Measurements from ENCODE around the gene PPTC7. TPM values are rescaled to one million over a fixed set of nuclear protein-coding genes. Genes with fewer than 3 reads are reported as not detected.

PPTC7 gene
- total and polyA plus RNA-seq, 2 of the 13 experiments (the other 11 are each of a cell fraction or from before 2014, with no cell fraction given) = 4.8 to 12.3 TPM

- peaks cover 75% of the 10 kb centered on the region for H3K79me2 ChIP-seq (ENCODE audit: insufficient read depth, low read length)
- no peak overlapping the region for H2AFZ ChIP-seq (ENCODE audit: low read length)
- DNase-seq (ENCODE audit: low spot score) = no peak
- CTCF ChIA-PET (ENCODE audit: low intra/inter-chr PET ratio, low total read pairs) = no interaction called here
- no TSS peak for BruUV-seq (replicated peaks)
- intact Hi-C loops (cut with micrococcal nuclease; ENCODE audit: unreplicated experiment) = no loop called here
- in situ Hi-C loops (cut with HindIII; ENCODE audit: extremely low pct_ligation_motif_present, low pct_unique_long_range_greater_than_20kb) = loop anchor here (25.0 kb wide), 1 partner anchor 467 kb away; the partner anchor contains the start of gene IFT81
- no peak for FAIRE-seq
- no peak overlapping the region; the same call in 1 of the 2 replicates for H3K4me2 ChIP-seq (ENCODE audit: low read depth, low read length)
- no peaks in the 10 kb centered on the region for H3K9me3 ChIP-seq (ENCODE audit: low read length)
- peaks cover 82% of the 10 kb centered on the region for H3K4me1 ChIP-seq (ENCODE audit: insufficient read depth, low read length)
- no peaks in the 10 kb centered on the region; a peak in 1 of 5 replicates for H3K36me3 ChIP-seq (replicated peaks in 1 of 2; ENCODE audit: control insufficient read depth in 1 of 2, insufficient read depth in 2 of 2, low read length in 2 of 2)
- 95% methylated on average over 18 of the region's 18 CpGs for WGBS (ENCODE audit: low lambda C conversion rate)
- no peak overlapping the region for H3K4me3 ChIP-seq (replicated peaks in 1 of 3; ENCODE audit: insufficient read depth in 1 of 3, low read depth in 2 of 3, low read length in 3 of 3)
- H3K27ac ChIP-seq (ENCODE audit: extremely low read length, insufficient read depth, low read length) = no peak overlapping the region
- TF ChIP-seq ZNF260 (CRISPR knock-in tag; IDR thresholded peaks at IDR 0.05; ENCODE audit: borderline replicate concordance, low read depth) (no peak), AHR (CRISPR knock-in tag; IDR thresholded peaks at IDR 0.05) (no peak), ATRX (CRISPR knock-in tag; IDR thresholded peaks at IDR 0.05; ENCODE audit: borderline replicate concordance) (no peak), ZNF350 (CRISPR knock-in tag; IDR thresholded peaks at IDR 0.05; ENCODE audit: borderline replicate concordance, low read depth) (no peak), NR2F1 (CRISPR knock-in tag; IDR thresholded peaks at IDR 0.05) (no peak), HNRNPH1 (optimal IDR thresholded peaks at IDR 0.05; ENCODE audit: low read depth, low read length) (no peak), HOXA9 (CRISPR knock-in tag; IDR thresholded peaks at IDR 0.05; ENCODE audit: borderline replicate concordance) (no peak), SNAPC4 (CRISPR knock-in tag; IDR thresholded peaks at IDR 0.05) (no peak), ZNF30 (CRISPR knock-in tag; IDR thresholded peaks at IDR 0.05) (no peak)
- POLR2A ChIA-PET = no interaction called here
- no peak for ATAC-seq
- H3K27me3 ChIP-seq (ENCODE audit: control insufficient read depth in 1 of 2, insufficient read depth in 2 of 2, low read length in 2 of 2) = no peaks in the 10 kb centered on the region; a peak in 1 of 5 replicates
- H3K9ac ChIP-seq (ENCODE audit: insufficient read depth, low read depth, low read length) = no peak overlapping the region
- H4K20me1 ChIP-seq (ENCODE audit: insufficient read depth, low read length) = peaks cover 30% of the 10 kb centered on the region
These were observed 3.4 kb downstream of the PPTC7 start for GRCh38 chr12:110579535-110580253.
